Nephron progenitor cell (in vitro differentiated cells): ENCODE results near the gene TAS1R1.

Experiments used
- DNase-seq: peaks from one replicate; pipeline ENCODE4 v3.0.0; 2021
- H3K27ac Mint-ChIP-seq: 2 replicates; pipeline ENCODE4 v1.8.0; 2021; ENCODE audit warnings: mild to moderate bottlenecking, moderate library complexity, mixed read lengths
- H3K27me3 Mint-ChIP-seq: 2 replicates; pipeline ENCODE4 v1.8.0; 2021; ENCODE audit warnings: mild to moderate bottlenecking, low read depth, mixed read lengths; ENCODE audit not compliant: poor library complexity
- H3K36me3 Mint-ChIP-seq: 2 replicates; pipeline ENCODE4 v1.8.0; 2021; ENCODE audit warnings: low read depth, mixed read lengths
- H3K4me1 Mint-ChIP-seq: 2 replicates; pipeline ENCODE4 v1.8.0; 2021; ENCODE audit warnings: mixed read lengths
- H3K4me3 Mint-ChIP-seq: 2 replicates; pipeline ENCODE4 v1.8.0; 2021; ENCODE audit warnings: mild to moderate bottlenecking, moderate library complexity, mixed read lengths
- H3K9me3 Mint-ChIP-seq: 2 replicates; pipeline ENCODE4 v1.8.0; 2021; ENCODE audit warnings: mild to moderate bottlenecking, moderate library complexity, mixed read lengths
- TF ChIP-seq, protein P1 (sequence below): fragments of 200-600 bp; sonication (generic); IDR thresholded peaks from 2 replicates; pipeline ENCODE4 v1.5.0; 2021; ENCODE audit warnings: antibody characterized with exemption

The TAS1R1 gene

DNA sequence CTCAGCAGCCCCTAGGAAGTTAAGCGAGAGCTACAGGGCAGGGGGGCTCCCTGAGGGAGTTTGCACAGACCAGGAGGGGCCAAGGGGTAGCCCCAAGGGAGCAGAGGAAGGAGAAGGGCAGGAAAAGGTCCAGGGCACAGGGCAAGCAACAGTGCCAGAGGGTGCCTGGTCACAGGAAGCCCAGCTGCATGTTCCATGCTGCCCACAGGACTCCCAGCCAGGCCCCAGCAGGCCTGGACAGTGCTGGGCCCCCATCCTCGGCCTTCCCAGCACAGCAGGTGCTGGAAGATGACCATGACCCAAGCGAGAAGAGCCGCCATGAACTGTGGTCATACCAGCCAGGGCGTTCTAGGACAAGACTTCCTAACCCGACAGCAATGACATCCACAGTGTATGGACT, 36.5 kb downstream of the TAS1R1 start:
- no peak for DNase-seq
- no peak overlapping the region for H3K27ac Mint-ChIP-seq
- H3K36me3 Mint-ChIP-seq: peaks cover 31% of the 10 kb centered on the region
- H3K9me3 Mint-ChIP-seq: no peaks in the 10 kb centered on the region
- H3K27me3 Mint-ChIP-seq: no peaks in the 10 kb centered on the region
- H3K4me3 Mint-ChIP-seq: no peak overlapping the region
- TF ChIP-seq, protein P1, sequence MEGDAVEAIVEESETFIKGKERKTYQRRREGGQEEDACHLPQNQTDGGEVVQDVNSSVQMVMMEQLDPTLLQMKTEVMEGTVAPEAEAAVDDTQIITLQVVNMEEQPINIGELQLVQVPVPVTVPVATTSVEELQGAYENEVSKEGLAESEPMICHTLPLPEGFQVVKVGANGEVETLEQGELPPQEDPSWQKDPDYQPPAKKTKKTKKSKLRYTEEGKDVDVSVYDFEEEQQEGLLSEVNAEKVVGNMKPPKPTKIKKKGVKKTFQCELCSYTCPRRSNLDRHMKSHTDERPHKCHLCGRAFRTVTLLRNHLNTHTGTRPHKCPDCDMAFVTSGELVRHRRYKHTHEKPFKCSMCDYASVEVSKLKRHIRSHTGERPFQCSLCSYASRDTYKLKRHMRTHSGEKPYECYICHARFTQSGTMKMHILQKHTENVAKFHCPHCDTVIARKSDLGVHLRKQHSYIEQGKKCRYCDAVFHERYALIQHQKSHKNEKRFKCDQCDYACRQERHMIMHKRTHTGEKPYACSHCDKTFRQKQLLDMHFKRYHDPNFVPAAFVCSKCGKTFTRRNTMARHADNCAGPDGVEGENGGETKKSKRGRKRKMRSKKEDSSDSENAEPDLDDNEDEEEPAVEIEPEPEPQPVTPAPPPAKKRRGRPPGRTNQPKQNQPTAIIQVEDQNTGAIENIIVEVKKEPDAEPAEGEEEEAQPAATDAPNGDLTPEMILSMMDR: no peak
- H3K4me1 Mint-ChIP-seq: peaks cover 24% of the 10 kb centered on the region

DNA sequence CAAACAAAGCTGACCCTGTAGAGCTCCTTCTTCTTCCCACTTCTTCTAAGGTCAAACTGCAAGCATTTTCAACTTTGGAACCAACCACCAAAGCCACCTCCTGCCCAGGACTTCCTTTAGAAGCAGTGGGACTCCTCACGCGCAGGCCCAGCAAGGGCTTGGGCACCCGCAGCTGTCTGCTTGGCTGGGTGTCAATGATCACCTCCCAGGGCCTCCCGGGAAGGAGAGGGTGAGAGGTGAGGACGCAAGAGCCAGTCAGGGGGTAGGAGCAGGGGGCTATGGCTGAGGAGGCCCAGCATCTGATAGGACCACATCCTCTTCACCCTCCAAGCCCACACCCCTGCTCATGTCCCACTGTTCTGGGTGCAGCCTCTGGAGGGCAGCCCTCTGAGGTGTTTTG, 37.3 kb downstream of the TAS1R1 start:
- no peak for DNase-seq
- TF ChIP-seq, protein P1: no peak
- Mint-ChIP-seq H3K27ac (no peak overlapping the region), H3K36me3 (peaks cover 31% of the 10 kb centered on the region), H3K4me3 (no peak overlapping the region), H3K27me3 (no peaks in the 10 kb centered on the region), H3K9me3 (no peaks in the 10 kb centered on the region), H3K4me1 (peaks cover 32% of the 10 kb centered on the region)

DNA sequence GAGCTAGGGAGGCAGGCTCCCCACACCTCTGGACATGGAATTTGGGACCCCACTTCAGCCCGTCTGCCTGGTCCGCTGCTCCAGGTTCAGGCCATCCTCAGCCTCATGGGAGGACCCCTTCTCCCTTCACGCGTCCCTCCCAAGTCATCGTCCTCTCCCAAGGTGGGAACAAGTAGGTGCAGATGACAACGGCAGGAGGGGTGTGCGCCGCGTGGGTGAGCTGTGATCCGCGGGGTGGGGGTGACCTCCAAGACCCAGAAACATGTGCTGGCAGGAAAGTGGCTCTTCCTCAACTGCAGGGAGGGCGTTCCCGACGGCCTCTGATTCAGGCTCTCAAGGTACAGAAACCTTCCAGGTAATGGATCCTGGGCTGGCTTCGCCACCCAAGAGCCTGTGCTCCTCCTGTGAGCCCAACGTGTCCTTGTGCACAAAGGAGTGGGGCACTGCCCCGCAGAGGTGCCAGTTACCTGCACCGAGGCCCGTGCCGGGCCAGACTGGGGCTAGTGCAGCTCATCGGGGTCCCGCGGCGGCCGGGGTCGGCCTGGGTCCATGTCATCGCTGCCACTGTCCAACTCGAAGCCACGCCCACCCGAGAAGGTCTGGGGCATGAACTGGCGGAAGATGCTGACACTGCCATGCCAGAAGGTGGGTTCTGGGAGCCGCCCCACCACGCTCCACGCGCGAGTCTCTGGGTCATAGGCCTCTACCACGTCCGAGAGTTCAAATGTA, 37.9 kb downstream of the TAS1R1 start:
- H3K4me1 Mint-ChIP-seq: peaks cover 38% of the 10 kb centered on the region
- H3K9me3 Mint-ChIP-seq: no peaks in the 10 kb centered on the region
- H3K4me3 Mint-ChIP-seq: no peak overlapping the region
- H3K36me3 Mint-ChIP-seq: peaks cover 35% of the 10 kb centered on the region
- DNase-seq: no peak
- TF ChIP-seq, protein P1: no peak
- H3K27ac Mint-ChIP-seq: no peak overlapping the region
- no peaks in the 10 kb centered on the region for H3K27me3 Mint-ChIP-seq

DNA sequence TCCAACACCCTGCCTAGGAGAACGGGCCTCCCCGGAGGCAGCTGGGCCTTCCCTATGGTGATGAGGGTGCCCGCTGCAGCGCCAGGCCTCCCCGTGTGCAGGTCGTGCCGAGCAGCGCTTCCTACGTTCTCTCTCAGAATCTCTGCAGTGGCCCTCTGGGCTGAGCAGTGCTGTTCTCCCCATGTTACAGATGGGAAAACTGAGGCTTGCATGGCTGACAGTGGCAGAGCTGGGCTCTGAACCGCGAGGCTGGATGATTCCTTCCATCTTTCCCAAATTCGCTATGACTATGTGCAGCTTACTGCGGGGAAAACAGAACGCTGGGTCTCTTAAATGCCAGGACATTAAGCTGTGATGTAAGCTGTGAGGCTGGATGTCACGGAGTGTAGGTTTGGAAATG, 38.7 kb downstream of the TAS1R1 start:
- DNase-seq: no peak
- TF ChIP-seq, protein P1: no peak
- Mint-ChIP-seq H3K9me3 (no peaks in the 10 kb centered on the region), H3K27me3 (no peaks in the 10 kb centered on the region), H3K4me3 (no peak overlapping the region), H3K36me3 (peaks cover 35% of the 10 kb centered on the region), H3K4me1 (peaks cover 38% of the 10 kb centered on the region), H3K27ac (no peak overlapping the region)

DNA sequence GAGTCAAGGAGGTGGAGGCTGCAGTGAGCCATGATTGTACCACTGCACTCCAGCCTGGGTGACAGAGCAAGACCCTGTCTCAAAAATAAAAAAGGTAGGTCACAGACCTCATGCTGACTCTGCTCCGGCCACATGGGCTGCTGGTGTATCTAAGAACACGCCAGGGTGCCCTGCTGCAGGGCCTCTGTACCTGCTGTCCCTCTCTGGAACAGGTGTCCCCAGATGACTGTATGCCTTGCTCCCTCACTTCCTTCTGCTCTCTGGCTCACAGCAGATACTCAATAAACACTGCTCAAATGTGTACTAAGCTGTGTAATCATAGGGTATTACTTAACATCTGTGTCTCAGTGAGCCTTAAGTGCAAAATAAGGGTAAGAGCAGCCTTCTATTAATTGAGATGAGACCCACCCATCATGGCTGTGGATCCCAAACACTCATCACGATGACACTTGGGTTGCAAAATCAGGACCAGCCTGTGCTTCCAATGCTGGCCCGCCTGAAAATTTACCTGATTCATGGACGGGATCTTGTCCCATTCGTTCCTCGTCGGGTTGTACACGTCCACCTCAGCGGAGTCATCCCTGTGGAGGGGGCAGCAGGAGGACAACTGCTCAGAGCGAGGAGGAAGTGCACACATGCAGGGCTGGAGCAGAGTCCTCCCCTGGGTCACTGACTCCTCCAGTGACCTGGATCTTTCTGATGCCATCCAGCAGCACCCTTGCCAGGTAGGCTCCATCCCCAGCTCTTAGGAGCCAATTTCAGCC, 40.1 kb downstream of the TAS1R1 start:
- Mint-ChIP-seq H3K27ac (no peak overlapping the region), H3K9me3 (no peaks in the 10 kb centered on the region), H3K36me3 (peaks cover 29% of the 10 kb centered on the region), H3K4me3 (no peak overlapping the region), H3K4me1 (peaks cover 39% of the 10 kb centered on the region), H3K27me3 (no peaks in the 10 kb centered on the region)
- TF ChIP-seq, protein P1: no peak
- no peak for DNase-seq
